ENCODE data around the gene RAPGEF5. TPM values are rescaled to one million over a fixed set of nuclear protein-coding genes. Genes with fewer than 3 reads are reported as not detected.
"Not testable (repeated sequence)": the region's sequence is repeated elsewhere in the genome, so short reads cannot be mapped to it uniquely, and the experiment has no call there.

RAPGEF5 gene
- total and polyA plus RNA-seq, 10 of the 15 experiments (the other 5 are each of a cell fraction or from before 2014, with no cell fraction given), result 0.38 to 4.0 (median 1.6) TPM; not detected in 1

DNA sequence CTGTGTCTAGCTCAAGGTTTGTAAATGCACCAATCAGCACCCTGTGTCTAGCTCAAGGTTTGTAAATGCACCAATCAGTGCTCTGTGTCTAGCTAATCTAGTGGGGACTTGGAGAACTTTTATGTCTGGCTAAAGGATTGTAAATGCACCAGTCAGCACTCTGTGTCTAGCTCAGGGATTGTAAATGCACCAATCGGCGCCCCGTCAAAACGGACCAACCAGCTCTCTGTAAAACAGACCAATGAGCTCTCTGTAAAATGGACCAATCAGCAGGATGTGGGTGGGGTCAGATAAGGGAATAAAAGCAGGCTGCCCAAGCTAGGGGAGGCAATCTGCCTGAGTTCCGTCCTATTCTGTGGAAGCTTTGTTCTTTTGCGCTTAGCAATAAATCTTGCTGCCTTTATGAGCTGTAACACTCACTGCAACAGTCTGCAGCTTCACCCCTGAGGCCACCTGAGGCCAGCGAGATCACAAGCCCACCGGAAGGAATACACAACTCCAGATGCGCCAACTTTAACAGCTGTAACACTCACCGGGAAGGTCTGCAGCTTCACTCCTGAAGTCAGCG lies 265.9 kb downstream of the RAPGEF5 start:
- H3K27me3 ChIP-seq (replicated peaks in 1 of 2; ENCODE audit: control insufficient read depth in 2 of 2, insufficient read depth in 2 of 2, low read length in 1 of 2); H3K4me2 ChIP-seq (ENCODE audit: control insufficient read depth, insufficient read depth); ATAC-seq; H2AFZ ChIP-seq (ENCODE audit: control insufficient read depth, low read depth, low read length); intact Hi-C loops (cut with micrococcal nuclease; ENCODE audit: unreplicated experiment); H3K4me1 ChIP-seq (ENCODE audit: control insufficient read depth, insufficient read depth, low read length); H3K9ac ChIP-seq (ENCODE audit: control insufficient read depth, insufficient read depth, low read length); H3K79me2 ChIP-seq (ENCODE audit: control insufficient read depth, insufficient read depth, low read length); DNase-seq (ENCODE audit: low read depth, low spot score); H3K9me3 ChIP-seq (replicated peaks; ENCODE audit: control insufficient read depth, insufficient read depth, low read length); H3K27ac ChIP-seq (ENCODE audit: control insufficient read depth, insufficient read depth); BruUV-seq (replicated peaks); H3K4me3 ChIP-seq; H3K36me3 ChIP-seq (ENCODE audit: control insufficient read depth in 2 of 2, insufficient read depth in 2 of 2, low read length in 1 of 2); FAIRE-seq; POLR2A ChIA-PET; in situ Hi-C loops (cut with MboI); H4K20me1 ChIP-seq (ENCODE audit: control insufficient read depth, insufficient read depth): not testable (repeated sequence)
- peak; percentile 52 for TF ChIP-seq NFYB (IDR thresholded peaks at IDR 0.05; ENCODE audit: insufficient read depth, low read depth, low read length)
- CTCF ChIA-PET, result interaction anchor here (1.5 kb wide), 1 partner anchor 8 kb away, joined by 6 read pairs; no protein-coding TSS in a partner anchor
- WGBS (ENCODE audit: insufficient coverage, insufficient replicate concordance, low lambda C conversion rate, missing lambda C conversion rate), result 79% methylated on average over 11 of the region's 11 CpGs
- SMC1A ChIA-PET (ENCODE audit: uncharacterized antibody, unreplicated experiment), result interaction anchor here (1.6 kb wide), 1 partner anchor 19 kb away, joined by 6 read pairs; no protein-coding TSS in a partner anchor
- RAD21 ChIA-PET (ENCODE audit: unreplicated experiment), result interaction anchor here (1.1 kb wide), 1 partner anchor 19 kb away, joined by 3 read pairs; no protein-coding TSS in a partner anchor

- no peak for ATAC-seq
- intact Hi-C loops (cut with micrococcal nuclease; ENCODE audit: unreplicated experiment), result no loop called here
- TF ChIP-seq, protein P1, sequence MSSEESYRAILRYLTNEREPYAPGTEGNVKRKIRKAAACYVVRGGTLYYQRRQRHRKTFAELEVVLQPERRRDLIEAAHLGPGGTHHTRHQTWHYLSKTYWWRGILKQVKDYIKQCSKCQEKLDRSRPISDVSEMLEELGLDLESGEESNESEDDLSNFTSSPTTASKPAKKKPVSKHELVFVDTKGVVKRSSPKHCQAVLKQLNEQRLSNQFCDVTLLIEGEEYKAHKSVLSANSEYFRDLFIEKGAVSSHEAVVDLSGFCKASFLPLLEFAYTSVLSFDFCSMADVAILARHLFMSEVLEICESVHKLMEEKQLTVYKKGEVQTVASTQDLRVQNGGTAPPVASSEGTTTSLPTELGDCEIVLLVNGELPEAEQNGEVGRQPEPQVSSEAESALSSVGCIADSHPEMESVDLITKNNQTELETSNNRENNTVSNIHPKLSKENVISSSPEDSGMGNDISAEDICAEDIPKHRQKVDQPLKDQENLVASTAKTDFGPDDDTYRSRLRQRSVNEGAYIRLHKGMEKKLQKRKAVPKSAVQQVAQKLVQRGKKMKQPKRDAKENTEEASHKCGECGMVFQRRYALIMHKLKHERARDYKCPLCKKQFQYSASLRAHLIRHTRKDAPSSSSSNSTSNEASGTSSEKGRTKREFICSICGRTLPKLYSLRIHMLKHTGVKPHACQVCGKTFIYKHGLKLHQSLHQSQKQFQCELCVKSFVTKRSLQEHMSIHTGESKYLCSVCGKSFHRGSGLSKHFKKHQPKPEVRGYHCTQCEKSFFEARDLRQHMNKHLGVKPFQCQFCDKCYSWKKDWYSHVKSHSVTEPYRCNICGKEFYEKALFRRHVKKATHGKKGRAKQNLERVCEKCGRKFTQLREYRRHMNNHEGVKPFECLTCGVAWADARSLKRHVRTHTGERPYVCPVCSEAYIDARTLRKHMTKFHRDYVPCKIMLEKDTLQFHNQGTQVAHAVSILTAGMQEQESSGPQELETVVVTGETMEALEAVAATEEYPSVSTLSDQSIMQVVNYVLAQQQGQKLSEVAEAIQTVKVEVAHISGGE (CRISPR knock-in tag; IDR thresholded peaks at IDR 0.05), result no peak
- TF ChIP-seq MXI1 (IDR thresholded peaks at IDR 0.05; ENCODE audit: low read depth, low read length), result no peak
- TF ChIP-seq POU2F2 (IDR thresholded peaks at IDR 0.05; ENCODE audit: borderline replicate concordance, low read depth, low read length), result no peak
- TF ChIP-seq BMI1 (IDR thresholded peaks at IDR 0.05; ENCODE audit: borderline replicate concordance), result no peak
- TF ChIP-seq POLR2AphosphoS5 (IDR thresholded peaks at IDR 0.05; ENCODE audit: low read length), result no peak
- TF ChIP-seq CHD4 (IDR thresholded peaks at IDR 0.05), result no peak
- TF ChIP-seq PRDM15 (CRISPR knock-in tag; IDR thresholded peaks at IDR 0.05), result no peak
- no peak for TF ChIP-seq FOXM1 (IDR thresholded peaks at IDR 0.05; ENCODE audit: low read depth, low read length)
Observed at GRCh38 chr7:22090512-22090911, 266.4 kb downstream of the RAPGEF5 start.

More at GRCh38 chr7:22090512-22090911, 266.4 kb downstream of the RAPGEF5 start:
- Histone ChIP-seq H2AFZ (ENCODE audit: control insufficient read depth, low read depth, low read length) (no peak overlapping the region), H3K4me1 (ENCODE audit: control insufficient read depth, insufficient read depth, low read length) (no peaks in the 10 kb centered on the region), H3K9me3 (replicated peaks; ENCODE audit: control insufficient read depth, insufficient read depth, low read length) (no peaks in the 10 kb centered on the region; the same call in 2 of the 3 replicates), H3K9ac (ENCODE audit: control insufficient read depth, insufficient read depth, low read length) (no peak overlapping the region), H3K27ac (ENCODE audit: control insufficient read depth, insufficient read depth) (no peak overlapping the region), H3K79me2 (ENCODE audit: control insufficient read depth, insufficient read depth, low read length) (no peaks in the 10 kb centered on the region), H3K36me3 (ENCODE audit: control insufficient read depth in 2 of 2, insufficient read depth in 2 of 2, low read length in 1 of 2) (no peaks in the 10 kb centered on the region), H3K4me3 (no peak overlapping the region), H4K20me1 (ENCODE audit: control insufficient read depth, insufficient read depth) (no peaks in the 10 kb centered on the region), H3K27me3 (replicated peaks in 1 of 2; ENCODE audit: control insufficient read depth in 2 of 2, insufficient read depth in 2 of 2, low read length in 1 of 2) (no peaks in the 10 kb centered on the region; a peak in 1 of 4 replicates), H3K4me2 (ENCODE audit: control insufficient read depth, insufficient read depth) (no peak overlapping the region)
- DNase-seq (ENCODE audit: low read depth, low spot score), result no peak
- ChIA-PET RAD21 (ENCODE audit: unreplicated experiment) (interaction anchor here (1.1 kb wide), 1 partner anchor 19 kb away, joined by 3 read pairs; no protein-coding TSS in a partner anchor), POLR2A (no interaction called here), CTCF (no interaction called here), SMC1A (ENCODE audit: uncharacterized antibody, unreplicated experiment) (interaction anchor here (1.6 kb wide), 1 partner anchor 20 kb away, joined by 6 read pairs; no protein-coding TSS in a partner anchor)
- BruUV-seq (replicated peaks), result no TSS peak
- FAIRE-seq, result no peak
- WGBS (ENCODE audit: insufficient coverage, insufficient replicate concordance, low lambda C conversion rate, missing lambda C conversion rate), result 75% methylated on average over 15 of the region's 24 CpGs
- in situ Hi-C loops (cut with MboI), result no loop called here

Measured in GM12878 (cell line).